Cardiac muscle cell (in vitro differentiated cells and primary cell): ENCODE measurements around the gene PRKAG2. TPM values are rescaled to one million over a fixed set of nuclear protein-coding genes. Genes with fewer than 3 reads are reported as not detected.

Experiments used
- DNase-seq, 2 donors: peaks; one replicate each; pipeline versions ENCODE4 v3.0.0 to v3.0.0-alpha.2; 2010 to 2017; ENCODE audit warnings: low read depth in 1 of 2, low spot score in 1 of 2
- H3K27ac ChIP-seq: fragments of 200-600 bp; sonication (generic); 2 replicates; pipeline ENCODE4 v1.5.1; 2016
- H3K27me3 ChIP-seq: fragments of 200-600 bp; sonication (generic); 2 replicates; pipeline ENCODE4 v1.6.0; 2016; ENCODE audit warnings: control low read depth
- H3K36me3 ChIP-seq: fragments of 200-600 bp; sonication (generic); 2 replicates; pipeline ENCODE4 v1.5.1; 2016; ENCODE audit warnings: control low read depth
- H3K4me1 ChIP-seq: fragments of 200-600 bp; sonication (generic); 2 replicates; pipeline ENCODE4 v1.8.1; 2017; ENCODE audit warnings: low read depth, mild to moderate bottlenecking, mixed run types
- H3K4me3 ChIP-seq: fragments of 200-600 bp; sonication (generic); 2 replicates; pipeline ENCODE4 v1.5.1; 2016; ENCODE audit warnings: mild to moderate bottlenecking
- H3K9me3 ChIP-seq: fragments of 200-600 bp; sonication (generic); 2 replicates; pipeline ENCODE4 v1.5.1; 2017; ENCODE audit warnings: low read depth, mild to moderate bottlenecking, control low read depth
- polyA plus RNA-seq: library from polyadenylated mRNA; unstranded; fragments of >200 nt; fragmentation: Nextera tagmentation; extraction: Ambion mirVana; gene quantifications from 2 replicates; pipeline ENCODE4 v1.2.1, GENCODE V29; 2016
- total RNA-seq: library from RNA; depleted of rRNA; stranded (reverse); fragments of >200 nt; gene quantifications from 2 replicates; pipeline ENCODE4 v1.2.3, GENCODE V29; 2016
- TF ChIP-seq, protein P1 (sequence below): IDR thresholded peaks from 2 replicates; pipeline ENCODE4 v1.5.1; 2012; ENCODE audit warnings: low read depth, mild to moderate bottlenecking, low read length

The PRKAG2 gene
- total and polyA plus RNA-seq, 2 experiments from 2014 or later = 43.4 to 85.3 TPM

DNA sequence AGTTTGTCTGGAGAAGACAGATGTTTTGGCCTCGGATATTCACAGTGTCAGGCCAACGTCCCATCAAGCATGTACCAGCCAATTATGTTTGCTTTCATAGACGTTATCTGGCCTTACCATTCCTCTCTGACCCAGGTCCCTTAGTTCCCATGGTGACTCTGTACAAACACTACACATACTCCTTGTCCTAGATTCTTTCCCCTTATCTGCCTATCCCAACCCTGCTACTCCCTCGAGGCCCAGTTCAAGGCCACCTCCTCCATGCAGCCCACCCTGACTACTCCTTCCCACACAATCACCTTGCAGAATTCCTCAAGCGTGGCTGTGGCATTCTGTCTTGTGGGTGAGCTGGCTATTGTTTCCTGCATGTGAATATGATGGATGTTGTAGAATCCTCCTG lies 155.2 kb downstream of the PRKAG2 start:
- Histone ChIP-seq H3K36me3 (no peaks in the 10 kb centered on the region), H3K4me3 (no peak overlapping the region)

DNA sequence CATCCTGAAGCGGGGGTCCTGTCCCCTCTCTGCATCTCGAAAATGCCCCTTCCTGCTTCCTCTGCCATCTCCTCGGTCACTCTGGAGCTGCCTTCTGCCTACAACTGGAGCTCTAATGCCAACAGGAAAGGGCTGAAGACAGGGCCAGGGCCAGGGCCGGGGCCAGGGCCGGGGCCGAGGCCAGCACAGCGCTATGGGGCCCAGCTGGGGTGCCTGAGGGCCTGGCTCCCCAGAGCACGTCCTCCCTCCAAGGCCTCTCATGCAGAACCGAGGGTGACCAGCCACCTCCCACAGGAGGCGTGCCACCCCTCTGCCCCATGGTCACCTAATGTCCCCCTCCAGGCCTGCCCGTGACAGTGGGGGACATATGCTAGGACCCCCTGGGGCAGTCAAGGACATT lies 155.7 kb downstream of the PRKAG2 start:
- DNase-seq = no peak
- TF ChIP-seq, protein P1, sequence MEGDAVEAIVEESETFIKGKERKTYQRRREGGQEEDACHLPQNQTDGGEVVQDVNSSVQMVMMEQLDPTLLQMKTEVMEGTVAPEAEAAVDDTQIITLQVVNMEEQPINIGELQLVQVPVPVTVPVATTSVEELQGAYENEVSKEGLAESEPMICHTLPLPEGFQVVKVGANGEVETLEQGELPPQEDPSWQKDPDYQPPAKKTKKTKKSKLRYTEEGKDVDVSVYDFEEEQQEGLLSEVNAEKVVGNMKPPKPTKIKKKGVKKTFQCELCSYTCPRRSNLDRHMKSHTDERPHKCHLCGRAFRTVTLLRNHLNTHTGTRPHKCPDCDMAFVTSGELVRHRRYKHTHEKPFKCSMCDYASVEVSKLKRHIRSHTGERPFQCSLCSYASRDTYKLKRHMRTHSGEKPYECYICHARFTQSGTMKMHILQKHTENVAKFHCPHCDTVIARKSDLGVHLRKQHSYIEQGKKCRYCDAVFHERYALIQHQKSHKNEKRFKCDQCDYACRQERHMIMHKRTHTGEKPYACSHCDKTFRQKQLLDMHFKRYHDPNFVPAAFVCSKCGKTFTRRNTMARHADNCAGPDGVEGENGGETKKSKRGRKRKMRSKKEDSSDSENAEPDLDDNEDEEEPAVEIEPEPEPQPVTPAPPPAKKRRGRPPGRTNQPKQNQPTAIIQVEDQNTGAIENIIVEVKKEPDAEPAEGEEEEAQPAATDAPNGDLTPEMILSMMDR = no peak
- H3K27me3 ChIP-seq = no peaks in the 10 kb centered on the region

More for the DNA sequence above, 155.2 kb downstream of the PRKAG2 start:
- H3K27me3 ChIP-seq = no peaks in the 10 kb centered on the region
- no peaks in the 10 kb centered on the region for H3K9me3 ChIP-seq
- TF ChIP-seq, protein P1 = no peak
- H3K4me1 ChIP-seq = peaks cover 52% of the 10 kb centered on the region
- DNase-seq = peak in 1 of 2 donors; percentile 39
- peak overlapping the region; percentile 84 for H3K27ac ChIP-seq

DNA sequence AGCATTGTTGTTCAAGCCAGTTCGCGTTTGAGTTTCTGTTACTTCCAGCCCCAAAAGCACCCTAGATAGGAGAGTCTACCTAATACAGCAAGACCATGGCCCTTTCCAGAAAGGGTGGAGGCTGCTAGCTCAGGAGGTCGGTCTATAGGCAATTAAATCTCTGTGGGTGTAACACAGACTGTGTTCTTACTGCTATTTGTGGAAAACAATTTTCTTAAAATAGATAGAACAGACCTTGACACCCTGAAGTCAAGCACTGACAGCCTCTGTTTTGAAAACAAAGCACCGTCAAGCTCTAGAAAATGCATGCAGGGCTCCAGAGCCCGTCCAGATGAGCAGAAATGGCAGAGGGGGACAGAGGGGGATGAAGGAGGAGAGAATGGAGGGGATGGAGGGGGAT lies 156.6 kb downstream of the PRKAG2 start:
- H3K36me3 ChIP-seq = no peaks in the 10 kb centered on the region
- H3K9me3 ChIP-seq = no peaks in the 10 kb centered on the region
- no peak overlapping the region for H3K4me3 ChIP-seq
- H3K27me3 ChIP-seq = no peaks in the 10 kb centered on the region
- peak overlapping the region; percentile 65 for H3K27ac ChIP-seq
- TF ChIP-seq, protein P1 = no peak
- no peak for DNase-seq
- H3K4me1 ChIP-seq = peaks cover 49% of the 10 kb centered on the region

More for the DNA sequence above, 155.7 kb downstream of the PRKAG2 start:
- Histone ChIP-seq H3K36me3 (no peaks in the 10 kb centered on the region), H3K4me1 (peaks cover 50% of the 10 kb centered on the region), H3K27ac (peak overlapping the region; percentile 59), H3K4me3 (no peak overlapping the region), H3K9me3 (no peaks in the 10 kb centered on the region)

DNA sequence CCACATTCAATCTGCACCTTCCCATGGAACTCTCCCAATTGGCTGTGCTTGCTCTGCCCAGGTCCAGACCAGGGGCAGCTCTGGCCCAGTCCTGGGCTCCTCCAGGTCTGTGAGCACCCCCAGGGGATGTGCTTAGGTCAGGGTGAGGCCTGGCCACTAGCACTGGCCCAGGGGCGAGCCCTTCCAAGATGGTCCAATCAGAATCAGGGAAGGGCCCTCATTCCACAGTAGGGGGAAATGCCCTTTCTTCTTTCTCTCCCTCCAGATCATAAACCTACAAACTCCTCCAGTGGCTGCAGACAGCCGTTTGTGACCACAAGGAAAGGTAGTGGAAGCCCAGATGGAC lies 157.0 kb downstream of the PRKAG2 start:
- no peak for DNase-seq
- Histone ChIP-seq H3K27me3 (no peaks in the 10 kb centered on the region), H3K9me3 (no peaks in the 10 kb centered on the region), H3K4me1 (peaks cover 48% of the 10 kb centered on the region), H3K27ac (peak overlapping the region; percentile 65), H3K4me3 (no peak overlapping the region), H3K36me3 (no peaks in the 10 kb centered on the region)
- TF ChIP-seq, protein P1 = no peak

DNA sequence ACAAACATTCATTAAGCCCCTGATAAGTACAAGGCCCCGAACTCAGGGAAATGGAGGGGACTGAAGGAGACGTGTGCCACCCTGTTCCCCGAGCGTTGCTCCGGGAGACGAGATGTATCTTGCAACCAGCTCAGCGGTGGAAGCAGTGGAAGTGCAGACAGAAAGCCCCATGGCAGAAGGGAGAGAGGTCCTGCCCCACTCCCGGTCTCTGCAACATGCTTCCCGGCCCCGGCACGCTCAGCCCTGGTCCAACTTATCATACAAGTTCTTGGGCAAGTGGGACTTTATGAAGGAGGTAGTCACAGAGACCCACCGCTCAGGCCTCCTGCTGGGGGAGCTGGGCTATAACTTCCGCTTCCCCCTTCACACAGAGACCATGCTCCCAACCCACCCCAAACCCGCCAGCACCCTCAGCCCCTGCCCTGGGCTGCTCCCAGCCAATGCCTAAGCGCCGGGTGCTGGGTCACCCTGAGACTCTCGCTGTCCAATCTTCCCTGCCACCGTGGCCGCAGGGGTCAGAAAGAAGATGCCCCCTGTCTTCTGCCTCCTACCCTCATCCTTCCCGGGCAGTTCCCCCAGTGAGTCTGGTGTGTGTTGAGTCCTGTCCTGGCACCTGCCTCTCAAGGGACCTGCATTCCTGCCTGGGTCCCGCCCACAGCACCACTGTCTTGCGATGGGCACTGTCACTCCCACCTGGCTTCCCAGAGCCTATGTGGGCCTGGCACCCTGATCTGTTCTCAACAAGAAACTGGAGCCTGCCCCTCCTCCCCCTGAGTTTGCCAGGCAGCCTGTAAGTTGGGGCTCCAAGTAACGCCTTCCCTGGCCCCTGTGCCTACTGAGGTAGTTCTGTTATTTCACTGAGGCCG lies 157.7 kb downstream of the PRKAG2 start:
- Histone ChIP-seq H3K36me3 (no peaks in the 10 kb centered on the region), H3K27me3 (no peaks in the 10 kb centered on the region), H3K9me3 (no peaks in the 10 kb centered on the region), H3K27ac (peak overlapping the region; percentile 65), H3K4me3 (no peak overlapping the region), H3K4me1 (peaks cover 48% of the 10 kb centered on the region)
- TF ChIP-seq, protein P1 = no peak
- no peak for DNase-seq
